GM19397 (cell line): Measurements from ENCODE around the gene TMEM121.

Experiments
- ATAC-seq: cut with Tn5 transposase; IDR thresholded peaks from one replicate; pipeline ENCODE4 v1.9.1; 2021; ENCODE audit warnings: mild to moderate bottlenecking, moderate library complexity; ENCODE audit not compliant: unreplicated experiment

TMEM121 gene

GRCh38 chr14:105527381-105527825 lies 1.0 kb downstream of the TMEM121 start:
- ATAC-seq, result no peak

GRCh38 chr14:105527826-105528585 lies 1.6 kb downstream of the TMEM121 start:
- no peak for ATAC-seq

GRCh38 chr14:105528586-105529318 lies 2.4 kb downstream of the TMEM121 start:
- ATAC-seq, result no peak

GRCh38 chr14:105529319-105529568 lies 2.9 kb downstream of the TMEM121 start:
- ATAC-seq, result no peak

- no peak for ATAC-seq
Observed at GRCh38 chr14:105529569-105530284, 3.3 kb downstream of the TMEM121 start.

- no peak for ATAC-seq
Observed at GRCh38 chr14:105530285-105531087, 4.1 kb downstream of the TMEM121 start.

- no peak for ATAC-seq
Observed at GRCh38 chr14:105531088-105531893, 4.9 kb downstream of the TMEM121 start.

GRCh38 chr14:105531894-105532623 lies 5.7 kb downstream of the TMEM121 start:
- ATAC-seq, result no peak

- no peak for ATAC-seq
Observed at GRCh38 chr14:105532735-105533141, 6.4 kb downstream of the TMEM121 start.

- ATAC-seq, result no peak
Observed at GRCh38 chr14:105533391-105533790, 7.0 kb downstream of the TMEM121 start.

- ATAC-seq, result no peak
Observed at GRCh38 chr14:105533811-105534498, 7.6 kb downstream of the TMEM121 start.

- no peak for ATAC-seq
Observed at GRCh38 chr14:105534586-105534985, 8.2 kb downstream of the TMEM121 start.

- no peak for ATAC-seq
Observed at GRCh38 chr14:105536051-105536450, 9.7 kb downstream of the TMEM121 start.

- ATAC-seq, result no peak
Observed at GRCh38 chr14:105536691-105537579, 10.6 kb downstream of the TMEM121 start.

- ATAC-seq, result no peak
Observed at GRCh38 chr14:105537580-105538474, 11.4 kb downstream of the TMEM121 start.

- ATAC-seq, result no peak
Observed at GRCh38 chr14:105538481-105539049, 12.2 kb downstream of the TMEM121 start.

- no peak for ATAC-seq
Observed at GRCh38 chr14:105540811-105541210, 14.4 kb downstream of the TMEM121 start.
